K562 (cell line): ENCODE measurements around the gene IFNGR2.

Experiments
- CEBPB ChIP-seq: fragments of 450-650 bp; IDR thresholded peaks from 2 replicates; pipeline ENCODE4 v1.6.1; 2016; ENCODE audit warnings: missing genetic modification characterization, missing compliant biosample characterization
- CHD2 ChIP-seq: IDR thresholded peaks from 2 replicates; pipeline ENCODE4 v1.6.1; 2011; ENCODE audit warnings: low read depth, low read length
- FOXA3 ChIP-seq, 2 experiments: fragments of 450-650 bp in 1 of 2; sonication (generic) in 1 of 2; formaldehyde crosslinking; IDR thresholded peaks in 1 of 2; conservative IDR thresholded peaks in 1 of 2; 2 replicates each; pipeline versions ENCODE4 v1.4.0 to v1.8.0; 2020 to 2022; ENCODE audit warnings: mild to moderate bottlenecking in 2 of 2, missing genetic modification reagents in 1 of 2
- KLF16 ChIP-seq: IDR thresholded peaks from 2 replicates; pipeline ENCODE4 v1.6.1; 2016; ENCODE audit warnings: antibody characterized with exemption
- MAZ ChIP-seq, 2 experiments: fragments of 450-650 bp in 1 of 2; sonication (generic) in 1 of 2; formaldehyde crosslinking; IDR thresholded peaks in 1 of 2; conservative IDR thresholded peaks in 1 of 2; 2 replicates each; pipeline versions ENCODE4 v1.4.0 to v1.5.0; 2020; ENCODE audit warnings: mild to moderate bottlenecking in 1 of 2, missing genetic modification reagents in 1 of 2
- PHF20 ChIP-seq: fragments of 450-650 bp; IDR thresholded peaks from 2 replicates; pipeline ENCODE4 v1.6.1; 2018; ENCODE audit not compliant: partially characterized antibody
- SRF ChIP-seq, 2 experiments: fragments of 250-450, 450-650 bp in 1 of 2; sonication (Bioruptor Pico) in 1 of 2; sonication (generic) in 1 of 2; formaldehyde crosslinking; IDR thresholded peaks; 2 replicates each; pipeline versions ENCODE4 v1.5.0 to v1.5.1; 2020 to 2022; ENCODE audit warnings: mild to moderate bottlenecking in 1 of 2, missing genetic modification reagents in 1 of 2
- TF ChIP-seq, protein P1 (sequence below), 3 experiments: IDR thresholded peaks in 2 of 3; conservative IDR thresholded peaks in 1 of 3; 2 replicates each; pipeline ENCODE4 v1.5.1; 2011 to 2012; ENCODE audit warnings: low read length in 3 of 3, mild to moderate bottlenecking in 3 of 3, control low read depth in 2 of 3, improper control_type of control experiment in 1 of 3, inconsistent platforms in 1 of 3, low read depth in 1 of 3, mixed read lengths in 1 of 3, moderate library complexity in 1 of 3; ENCODE audit not compliant: insufficient read depth in 2 of 3

- TF ChIP-seq KLF16 (no peak), SRF (CRISPR knock-in tag; IDR thresholded peaks at IDR 0.05) (no peak), MAZ (CRISPR knock-in tag; conservative IDR thresholded peaks at IDR 0.05 in 1 of 2, IDR thresholded peaks at IDR 0.05 in 1 of 2) (no peak), FOXA3 (CRISPR knock-in tag; conservative IDR thresholded peaks at IDR 0.05 in 1 of 2, IDR thresholded peaks at IDR 0.05 in 1 of 2) (no peak), CEBPB (no peak), CHD2 (no peak), PHF20 (no peak)
- TF ChIP-seq, protein P1, sequence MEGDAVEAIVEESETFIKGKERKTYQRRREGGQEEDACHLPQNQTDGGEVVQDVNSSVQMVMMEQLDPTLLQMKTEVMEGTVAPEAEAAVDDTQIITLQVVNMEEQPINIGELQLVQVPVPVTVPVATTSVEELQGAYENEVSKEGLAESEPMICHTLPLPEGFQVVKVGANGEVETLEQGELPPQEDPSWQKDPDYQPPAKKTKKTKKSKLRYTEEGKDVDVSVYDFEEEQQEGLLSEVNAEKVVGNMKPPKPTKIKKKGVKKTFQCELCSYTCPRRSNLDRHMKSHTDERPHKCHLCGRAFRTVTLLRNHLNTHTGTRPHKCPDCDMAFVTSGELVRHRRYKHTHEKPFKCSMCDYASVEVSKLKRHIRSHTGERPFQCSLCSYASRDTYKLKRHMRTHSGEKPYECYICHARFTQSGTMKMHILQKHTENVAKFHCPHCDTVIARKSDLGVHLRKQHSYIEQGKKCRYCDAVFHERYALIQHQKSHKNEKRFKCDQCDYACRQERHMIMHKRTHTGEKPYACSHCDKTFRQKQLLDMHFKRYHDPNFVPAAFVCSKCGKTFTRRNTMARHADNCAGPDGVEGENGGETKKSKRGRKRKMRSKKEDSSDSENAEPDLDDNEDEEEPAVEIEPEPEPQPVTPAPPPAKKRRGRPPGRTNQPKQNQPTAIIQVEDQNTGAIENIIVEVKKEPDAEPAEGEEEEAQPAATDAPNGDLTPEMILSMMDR (IDR thresholded peaks at IDR 0.05 in 2 of 3, conservative IDR thresholded peaks at IDR 0.05 in 1 of 3; ENCODE audit: insufficient read depth in 2 of 3, low read depth in 1 of 3, low read length in 3 of 3) = no peak
These were observed 22.6 kb downstream of the IFNGR2 start for GRCh38 chr21:33425825-33426224.
